GM12892 (cell line): ENCODE measurements around the gene OBSCN.

Experiments
- DNase-seq: peaks from one replicate; pipeline ENCODE4 v3.0.0; 2011; ENCODE audit not compliant: insufficient read length
- FAIRE-seq: peaks from 2 replicates; lab custom pipeline; 2011; peaks lifted over from hg19 to GRCh38; lab: Jason Lieb, UNC
- POLR2A ChIP-seq: IDR thresholded peaks from 2 replicates; pipeline ENCODE4 v1.6.1; 2011; ENCODE audit warnings: low read depth, low read length, control low read depth
- POLR2AphosphoS5 ChIP-seq: IDR thresholded peaks from 2 replicates; pipeline ENCODE4 v1.6.1; 2011; ENCODE audit warnings: low read depth, low read length, control low read depth
- TAF1 ChIP-seq: IDR thresholded peaks from 2 replicates; pipeline ENCODE4 v1.6.1; 2011; ENCODE audit warnings: low read depth, mild to moderate bottlenecking, control low read depth, low read length, borderline replicate concordance

The OBSCN gene

GRCh38 chr1:228344631-228345072, 136.8 kb downstream of the OBSCN start:
- no peak for DNase-seq
- TF ChIP-seq POLR2AphosphoS5: no peak
- no peak for TF ChIP-seq TAF1
- no peak for TF ChIP-seq POLR2A
- FAIRE-seq: no peak

GRCh38 chr1:228345201-228345930, 137.5 kb downstream of the OBSCN start:
- TF ChIP-seq POLR2A (no peak), TAF1 (no peak), POLR2AphosphoS5 (no peak)
- DNase-seq (no peak), FAIRE-seq (no peak)

GRCh38 chr1:228346731-228347130, 138.9 kb downstream of the OBSCN start:
- FAIRE-seq (no peak), DNase-seq (no peak)
- TF ChIP-seq POLR2AphosphoS5 (no peak), TAF1 (no peak), POLR2A (no peak)

DNA sequence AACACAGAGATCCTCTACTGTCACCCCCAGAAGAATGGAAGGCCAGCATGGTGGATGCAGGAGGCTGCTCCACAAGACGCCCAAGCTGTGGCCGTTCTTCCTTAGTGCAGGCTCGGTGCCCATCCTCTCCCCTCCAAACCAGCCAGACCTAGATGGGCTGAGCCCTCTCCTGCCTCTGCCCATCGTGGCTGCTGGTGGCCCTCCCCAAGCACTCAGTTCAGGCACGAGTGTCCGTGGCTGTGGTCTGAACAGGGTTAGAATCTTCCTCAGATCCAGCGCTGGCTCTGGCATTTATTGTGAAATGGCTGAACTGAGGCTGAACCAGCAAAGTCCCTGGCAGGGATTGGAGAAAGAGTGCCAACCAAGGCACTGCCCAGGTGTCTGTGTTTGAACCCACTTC, 139.3 kb downstream of the OBSCN start:
- FAIRE-seq: no peak

DNA sequence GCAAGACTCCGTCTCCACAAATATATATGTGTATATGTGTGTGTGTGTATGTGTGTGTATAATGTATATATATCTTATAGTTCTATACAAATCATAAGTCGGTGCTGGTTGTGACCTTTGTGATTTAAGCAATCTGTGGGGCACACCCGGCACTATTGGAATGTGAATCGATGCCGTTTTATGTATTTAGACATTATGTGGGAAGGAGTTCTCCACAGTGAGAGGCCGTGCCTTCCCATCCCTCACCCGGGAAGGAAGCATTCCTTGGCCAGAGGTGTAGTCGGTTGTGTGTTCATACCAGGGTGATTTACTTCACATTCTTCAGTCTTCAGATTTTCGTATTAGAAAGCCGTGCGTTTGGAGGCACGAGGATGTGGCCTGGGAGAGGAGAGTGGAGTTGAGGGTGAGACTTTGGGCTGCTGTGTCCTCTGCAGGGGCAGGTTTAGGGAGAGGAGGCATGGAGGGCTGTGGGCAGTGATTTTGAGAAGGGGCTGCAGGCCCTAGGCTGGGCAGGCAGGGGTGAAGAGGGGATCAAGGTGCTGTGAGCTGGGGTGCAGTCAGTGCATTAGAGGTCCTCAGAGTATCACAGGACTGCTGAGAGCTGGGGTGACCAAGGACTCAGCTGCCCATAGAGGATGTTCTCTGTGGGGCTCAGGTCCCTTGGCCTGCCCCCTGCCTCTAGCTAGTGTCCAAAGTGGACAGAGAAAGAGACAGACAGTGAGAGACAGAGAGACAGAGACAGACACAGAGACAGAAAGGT, 141.0 kb downstream of the OBSCN start:
- TF ChIP-seq POLR2AphosphoS5 (no peak), TAF1 (no peak), POLR2A (no peak)
- no peak for FAIRE-seq
- no peak for DNase-seq

More for the DNA sequence above, 139.3 kb downstream of the OBSCN start:
- DNase-seq: no peak
- TF ChIP-seq TAF1 (no peak), POLR2AphosphoS5 (no peak), POLR2A (no peak)

- no peak for TF ChIP-seq POLR2AphosphoS5
- TF ChIP-seq TAF1: no peak
- no peak for TF ChIP-seq POLR2A
- FAIRE-seq: no peak
- DNase-seq: no peak
These were observed 141.9 kb downstream of the OBSCN start for GRCh38 chr1:228349701-228350171.

- no peak for FAIRE-seq
- DNase-seq: no peak
- TF ChIP-seq TAF1 (no peak), POLR2AphosphoS5 (no peak), POLR2A (no peak)
These were observed 142.4 kb downstream of the OBSCN start for GRCh38 chr1:228350179-228350742.

- TF ChIP-seq POLR2AphosphoS5 (no peak), TAF1 (no peak), POLR2A (no peak)
- DNase-seq (no peak), FAIRE-seq (no peak)
These were observed 143.3 kb downstream of the OBSCN start for GRCh38 chr1:228350831-228351781.

DNA sequence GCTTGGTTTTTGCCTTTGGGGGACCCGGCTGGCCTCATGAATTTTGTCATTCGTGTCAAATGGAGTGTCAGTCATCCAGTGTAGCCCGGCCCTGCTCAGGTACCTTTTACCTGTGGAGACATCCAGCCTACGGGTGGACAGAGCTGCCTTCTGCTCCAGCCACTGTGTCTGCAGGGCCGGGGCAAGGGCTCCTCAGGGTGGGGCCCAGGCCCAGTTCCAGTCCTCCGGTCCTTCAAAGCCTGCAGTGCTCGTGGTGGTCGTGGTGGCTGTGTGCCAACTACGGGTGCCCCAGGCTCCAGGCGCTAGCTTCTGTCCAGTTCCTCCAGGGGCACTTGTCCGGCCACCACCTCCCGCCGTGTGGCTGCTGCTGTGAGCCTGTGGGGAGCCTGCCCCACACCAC, 144.0 kb downstream of the OBSCN start:
- no peak for FAIRE-seq
- DNase-seq: no peak
- TF ChIP-seq POLR2AphosphoS5 (no peak), TAF1 (no peak), POLR2A (no peak)

- DNase-seq: no peak
- TF ChIP-seq POLR2A: no peak
- TF ChIP-seq POLR2AphosphoS5: no peak
- no peak for FAIRE-seq
These were observed 145.0 kb downstream of the OBSCN start for GRCh38 chr1:228352677-228353481.
